Measurements from ENCODE around the gene KLK2. TPM values are rescaled to one million over a fixed set of nuclear protein-coding genes. Genes with fewer than 3 reads are reported as not detected.

Gene KLK2
- not detected for polyA plus RNA-seq (2013)

DNA sequence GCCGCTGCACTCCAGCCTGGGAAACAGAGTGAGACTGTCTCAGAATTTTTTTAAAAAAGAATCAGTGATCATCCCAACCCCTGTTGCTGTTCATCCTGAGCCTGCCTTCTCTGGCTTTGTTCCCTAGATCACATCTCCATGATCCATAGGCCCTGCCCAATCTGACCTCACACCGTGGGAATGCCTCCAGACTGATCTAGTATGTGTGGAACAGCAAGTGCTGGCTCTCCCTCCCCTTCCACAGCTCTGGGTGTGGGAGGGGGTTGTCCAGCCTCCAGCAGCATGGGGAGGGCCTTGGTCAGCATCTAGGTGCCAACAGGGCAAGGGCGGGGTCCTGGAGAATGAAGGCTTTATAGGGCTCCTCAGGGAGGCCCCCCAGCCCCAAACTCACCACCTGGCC lies at the start of gene KLK2:
Gene KLK2 (plus strand): TSS at position 384 of the 400 bp plus-strand sequence. CDS start 35 bp downstream, outside the sequence.
- POLR2A ChIA-PET = no interaction called here
- no peaks in the 10 kb centered on the region for H3K36me3 ChIP-seq (ENCODE audit: control insufficient read depth in 4 of 4, insufficient read depth in 4 of 4, low read length in 3 of 4)
- peaks cover 5 to 89% (median 14%) of the 10 kb centered on the region in 5 experiments for H3K27me3 ChIP-seq (replicated peaks in 2 of 5; ENCODE audit: control insufficient read depth in 4 of 5, insufficient read depth in 5 of 5, low read length in 4 of 5)
- no peak within 1 kb of the TSS for H3K27ac ChIP-seq (ENCODE audit: insufficient read depth in 1 of 2, low read depth in 1 of 2, low read length in 2 of 2, poor library complexity in 1 of 2, severe bottlenecking in 2 of 2)
- CTCF ChIA-PET = no interaction called here
- WGBS (ENCODE audit: insufficient coverage) = 60% methylated on average over 3 of the region's 3 CpGs
- no peaks in the 10 kb centered on the region for H3K4me1 ChIP-seq (ENCODE audit: control extremely low read depth in 1 of 4, control insufficient read depth in 4 of 4, insufficient read depth in 4 of 4, low read length in 3 of 4)
- peaks cover 0 to 2% (median 0%) of the 10 kb centered on the region in 5 experiments for H3K9me3 ChIP-seq (ENCODE audit: control extremely low read depth in 1 of 5, control insufficient read depth in 4 of 5, insufficient read depth in 2 of 5, low read depth in 1 of 5, low read length in 4 of 5)
- no peak for DNase-seq
- H3K4me3 ChIP-seq (ENCODE audit: control insufficient read depth in 1 of 7, extremely low read depth in 1 of 7, insufficient read depth in 4 of 7, low read depth in 2 of 7, low read length in 6 of 7) = no peak within 1 kb of the TSS

DNA sequence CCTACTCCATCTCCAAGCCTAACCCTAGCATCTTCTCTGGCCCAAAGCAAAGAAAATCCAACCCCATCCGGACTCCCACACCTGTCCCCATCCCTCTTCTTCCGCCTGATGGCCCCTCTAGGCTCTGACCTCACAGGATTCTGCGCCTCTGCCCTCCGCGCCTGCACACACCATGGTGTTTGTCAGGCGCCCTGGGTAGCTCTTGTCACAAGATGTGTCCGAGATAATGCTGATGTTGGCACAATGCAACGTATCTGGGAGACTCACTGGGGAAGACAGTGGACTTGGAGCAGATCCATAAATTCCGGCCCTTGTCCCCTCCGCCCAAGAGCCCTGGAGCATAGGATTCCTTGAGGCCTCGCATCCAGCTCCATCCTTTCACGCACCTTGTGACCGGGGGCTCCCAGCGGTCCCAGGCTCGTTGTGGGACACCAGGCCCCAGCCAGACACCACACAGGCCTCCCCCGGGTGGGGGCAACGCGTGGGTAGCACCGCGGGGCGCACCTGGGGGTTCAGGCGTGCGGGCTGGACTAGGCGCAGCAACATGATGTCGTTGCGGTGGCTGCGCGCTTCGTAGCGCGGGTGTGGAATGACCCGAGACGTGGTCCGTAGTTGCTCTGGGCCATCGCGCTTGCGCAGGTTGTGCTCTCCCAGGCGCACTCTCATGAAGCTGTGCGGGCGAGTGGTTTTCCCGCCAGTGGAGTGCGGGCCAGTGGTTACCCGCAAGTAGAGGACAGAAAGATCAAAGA lies 46.6 kb upstream of the KLK2 start:
- Histone ChIP-seq H3K27me3 (replicated peaks in 2 of 5; ENCODE audit: control insufficient read depth in 4 of 5, insufficient read depth in 5 of 5, low read length in 4 of 5) (peaks cover 8 to 64% (median 18%) of the 10 kb centered on the region in 5 experiments), H3K9me3 (ENCODE audit: control extremely low read depth in 1 of 5, control insufficient read depth in 4 of 5, insufficient read depth in 2 of 5, low read depth in 1 of 5, low read length in 4 of 5) (peaks cover 0 to 7% (median 3%) of the 10 kb centered on the region in 5 experiments), H3K4me1 (ENCODE audit: control extremely low read depth in 1 of 4, control insufficient read depth in 4 of 4, insufficient read depth in 4 of 4, low read length in 3 of 4) (no peaks in the 10 kb centered on the region), H3K27ac (ENCODE audit: insufficient read depth in 1 of 2, low read depth in 1 of 2, low read length in 2 of 2, poor library complexity in 1 of 2, severe bottlenecking in 2 of 2) (no peak overlapping the region), H3K4me3 (ENCODE audit: control insufficient read depth in 1 of 7, extremely low read depth in 1 of 7, insufficient read depth in 4 of 7, low read depth in 2 of 7, low read length in 6 of 7) (no peak overlapping the region), H3K36me3 (ENCODE audit: control insufficient read depth in 4 of 4, insufficient read depth in 4 of 4, low read length in 3 of 4) (no peaks in the 10 kb centered on the region)
- no peak for DNase-seq
- ChIA-PET CTCF (no interaction called here), POLR2A (no interaction called here)
- WGBS (ENCODE audit: insufficient coverage) = 82% methylated on average over 40 of the region's 43 CpGs

DNA sequence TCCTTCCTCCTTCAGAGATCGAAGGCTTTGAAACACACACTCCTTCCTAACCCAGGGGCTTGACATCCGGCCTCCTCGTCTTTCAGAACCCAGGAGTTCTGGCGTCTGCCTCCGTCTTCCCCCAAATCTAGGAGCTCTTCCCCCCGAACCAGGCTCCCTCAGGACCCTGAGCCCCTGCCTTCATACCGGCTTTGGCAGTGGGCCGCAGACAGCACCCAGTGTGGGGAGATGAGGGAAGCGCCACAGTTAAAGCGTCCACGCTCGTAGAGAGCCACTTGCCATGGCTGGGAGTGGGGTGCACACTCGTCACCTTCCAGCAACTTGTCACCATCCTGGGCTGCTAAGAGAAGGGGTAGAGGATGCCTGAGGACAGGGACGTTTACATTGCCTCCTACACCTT lies 45.8 kb upstream of the KLK2 start:
- Histone ChIP-seq H3K27ac (ENCODE audit: insufficient read depth in 1 of 2, low read depth in 1 of 2, low read length in 2 of 2, poor library complexity in 1 of 2, severe bottlenecking in 2 of 2) (no peak overlapping the region), H3K4me3 (ENCODE audit: control insufficient read depth in 1 of 7, extremely low read depth in 1 of 7, insufficient read depth in 4 of 7, low read depth in 2 of 7, low read length in 6 of 7) (no peak overlapping the region), H3K4me1 (ENCODE audit: control extremely low read depth in 1 of 4, control insufficient read depth in 4 of 4, insufficient read depth in 4 of 4, low read length in 3 of 4) (no peaks in the 10 kb centered on the region), H3K9me3 (ENCODE audit: control extremely low read depth in 1 of 5, control insufficient read depth in 4 of 5, insufficient read depth in 2 of 5, low read depth in 1 of 5, low read length in 4 of 5) (peaks cover 0 to 7% (median 3%) of the 10 kb centered on the region in 5 experiments), H3K27me3 (replicated peaks in 2 of 5; ENCODE audit: control insufficient read depth in 4 of 5, insufficient read depth in 5 of 5, low read length in 4 of 5) (peaks cover 8 to 57% (median 15%) of the 10 kb centered on the region in 5 experiments), H3K36me3 (ENCODE audit: control insufficient read depth in 4 of 4, insufficient read depth in 4 of 4, low read length in 3 of 4) (no peaks in the 10 kb centered on the region)
- POLR2A ChIA-PET = no interaction called here
- WGBS (ENCODE audit: insufficient coverage) = 86% methylated on average over 12 of the region's 14 CpGs
- DNase-seq = no peak
- CTCF ChIA-PET = no interaction called here

DNA sequence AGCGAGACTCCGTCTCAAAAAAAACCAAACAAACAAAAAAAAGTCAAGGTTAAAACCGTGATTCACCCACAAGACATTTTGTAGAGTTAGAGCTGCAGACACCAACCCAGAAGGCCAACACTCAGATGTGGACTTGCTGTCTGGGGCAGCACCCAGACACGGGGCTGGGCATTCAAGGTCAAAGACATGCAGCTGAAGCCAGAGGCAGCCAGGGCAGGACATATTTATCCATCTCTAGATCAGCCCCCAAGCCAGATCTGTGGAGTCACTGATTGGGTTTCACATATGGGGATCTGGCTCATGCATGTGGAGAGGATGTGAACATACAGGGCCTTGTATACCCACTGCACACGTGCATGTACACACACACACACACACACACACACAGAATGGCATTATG lies 43.4 kb upstream of the KLK2 start:
- WGBS (ENCODE audit: insufficient coverage) = 87% methylated on average over 4 of the region's 5 CpGs
- ChIA-PET POLR2A (no interaction called here), CTCF (no interaction called here)
- H3K9me3 ChIP-seq (ENCODE audit: control extremely low read depth in 1 of 5, control insufficient read depth in 4 of 5, insufficient read depth in 2 of 5, low read depth in 1 of 5, low read length in 4 of 5) = peaks cover 0 to 7% (median 3%) of the 10 kb centered on the region in 5 experiments
- peaks cover 10 to 63% (median 18%) of the 10 kb centered on the region in 5 experiments for H3K27me3 ChIP-seq (replicated peaks in 2 of 5; ENCODE audit: control insufficient read depth in 4 of 5, insufficient read depth in 5 of 5, low read length in 4 of 5)
- no peaks in the 10 kb centered on the region for H3K36me3 ChIP-seq (ENCODE audit: control insufficient read depth in 4 of 4, insufficient read depth in 4 of 4, low read length in 3 of 4)
- H3K4me1 ChIP-seq (ENCODE audit: control extremely low read depth in 1 of 4, control insufficient read depth in 4 of 4, insufficient read depth in 4 of 4, low read length in 3 of 4) = no peaks in the 10 kb centered on the region
- H3K27ac ChIP-seq (ENCODE audit: insufficient read depth in 1 of 2, low read depth in 1 of 2, low read length in 2 of 2, poor library complexity in 1 of 2, severe bottlenecking in 2 of 2) = no peak overlapping the region
- DNase-seq = no peak
- no peak overlapping the region for H3K4me3 ChIP-seq (ENCODE audit: control insufficient read depth in 1 of 7, extremely low read depth in 1 of 7, insufficient read depth in 4 of 7, low read depth in 2 of 7, low read length in 6 of 7)

DNA sequence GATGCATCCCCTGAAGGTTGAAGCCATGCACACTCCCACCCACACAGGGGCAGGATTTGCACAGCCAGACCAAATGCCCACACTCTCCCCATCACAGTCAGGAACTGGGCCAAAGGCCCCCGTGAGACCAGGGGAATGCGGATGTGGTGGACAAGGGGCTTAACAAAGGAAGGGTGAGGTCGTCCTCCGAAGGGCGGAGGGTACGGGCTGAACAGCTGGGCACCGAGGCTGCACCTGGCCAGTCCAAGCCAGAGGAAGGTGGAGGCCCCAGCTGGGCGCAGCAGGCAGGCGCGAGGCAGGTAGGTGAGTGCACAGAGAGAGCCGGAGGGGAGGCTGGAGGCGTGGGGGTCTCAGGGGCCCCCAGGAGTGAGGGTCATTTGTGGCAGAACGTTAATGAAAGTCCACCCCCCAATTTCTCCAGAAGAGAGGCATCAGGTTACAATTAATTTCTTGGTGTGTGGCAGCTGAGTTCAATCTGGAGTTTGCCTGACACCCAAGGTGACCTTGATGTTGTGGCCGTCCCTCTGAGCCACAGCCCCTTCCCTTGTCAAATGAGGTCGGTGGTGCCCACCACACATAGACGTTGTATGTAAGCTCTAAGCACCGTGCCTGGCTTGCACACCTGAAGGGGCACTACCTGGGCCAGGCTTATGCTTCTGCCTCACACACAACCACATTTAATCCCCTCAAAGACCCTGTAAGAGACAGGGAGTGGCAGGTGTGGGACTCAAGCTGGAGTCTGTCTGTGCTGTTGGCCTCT lies 42.8 kb upstream of the KLK2 start:
- Histone ChIP-seq H3K36me3 (ENCODE audit: control insufficient read depth in 4 of 4, insufficient read depth in 4 of 4, low read length in 3 of 4) (no peaks in the 10 kb centered on the region), H3K4me3 (ENCODE audit: control insufficient read depth in 1 of 7, extremely low read depth in 1 of 7, insufficient read depth in 4 of 7, low read depth in 2 of 7, low read length in 6 of 7) (no peak overlapping the region), H3K9me3 (ENCODE audit: control extremely low read depth in 1 of 5, control insufficient read depth in 4 of 5, insufficient read depth in 2 of 5, low read depth in 1 of 5, low read length in 4 of 5) (peaks cover 0 to 7% (median 3%) of the 10 kb centered on the region in 5 experiments), H3K4me1 (ENCODE audit: control extremely low read depth in 1 of 4, control insufficient read depth in 4 of 4, insufficient read depth in 4 of 4, low read length in 3 of 4) (peaks cover 0 to 2% (median 2%) of the 10 kb centered on the region in 4 experiments), H3K27me3 (replicated peaks in 2 of 5; ENCODE audit: control insufficient read depth in 4 of 5, insufficient read depth in 5 of 5, low read length in 4 of 5) (peaks cover 14 to 69% (median 21%) of the 10 kb centered on the region in 5 experiments), H3K27ac (ENCODE audit: insufficient read depth in 1 of 2, low read depth in 1 of 2, low read length in 2 of 2, poor library complexity in 1 of 2, severe bottlenecking in 2 of 2) (no peak overlapping the region)
- POLR2A ChIA-PET = no interaction called here
- WGBS (ENCODE audit: insufficient coverage) = 57% methylated on average over 13 of the region's 17 CpGs
- CTCF ChIA-PET = no interaction called here
- no peak for DNase-seq

DNA sequence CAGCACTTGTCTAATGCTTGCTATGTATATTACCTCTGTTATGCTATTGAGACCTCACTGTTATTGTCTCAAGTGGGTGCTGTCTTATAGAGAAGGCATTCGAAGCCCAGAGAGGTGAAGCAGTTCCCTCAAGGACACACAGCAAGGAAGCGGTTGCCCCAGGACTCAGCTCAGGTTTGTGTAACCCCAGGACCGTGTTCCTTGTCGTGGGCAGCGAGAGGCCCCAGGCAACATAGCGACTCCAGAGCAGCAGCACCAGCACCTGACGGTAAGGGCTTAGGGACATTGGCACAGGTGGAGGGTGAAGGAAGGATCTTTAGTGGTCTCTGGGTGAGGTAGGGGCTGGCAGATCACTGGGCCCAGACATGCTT lies 42.2 kb upstream of the KLK2 start:
- H3K4me1 ChIP-seq (ENCODE audit: control extremely low read depth in 1 of 4, control insufficient read depth in 4 of 4, insufficient read depth in 4 of 4, low read length in 3 of 4) = peaks cover 0 to 8% (median 8%) of the 10 kb centered on the region in 4 experiments
- DNase-seq = no peak
- peaks cover 14 to 69% (median 19%) of the 10 kb centered on the region in 5 experiments for H3K27me3 ChIP-seq (replicated peaks in 2 of 5; ENCODE audit: control insufficient read depth in 4 of 5, insufficient read depth in 5 of 5, low read length in 4 of 5)
- H3K27ac ChIP-seq (ENCODE audit: insufficient read depth in 1 of 2, low read depth in 1 of 2, low read length in 2 of 2, poor library complexity in 1 of 2, severe bottlenecking in 2 of 2) = no peak overlapping the region
- no peak overlapping the region for H3K4me3 ChIP-seq (ENCODE audit: control insufficient read depth in 1 of 7, extremely low read depth in 1 of 7, insufficient read depth in 4 of 7, low read depth in 2 of 7, low read length in 6 of 7)
- POLR2A ChIA-PET = no interaction called here
- H3K36me3 ChIP-seq (ENCODE audit: control insufficient read depth in 4 of 4, insufficient read depth in 4 of 4, low read length in 3 of 4) = no peaks in the 10 kb centered on the region
- peaks cover 0 to 7% (median 3%) of the 10 kb centered on the region in 5 experiments for H3K9me3 ChIP-seq (ENCODE audit: control extremely low read depth in 1 of 5, control insufficient read depth in 4 of 5, insufficient read depth in 2 of 5, low read depth in 1 of 5, low read length in 4 of 5)
- WGBS (ENCODE audit: insufficient coverage) = 81% methylated on average over 7 of the region's 7 CpGs
- CTCF ChIA-PET = no interaction called here

DNA sequence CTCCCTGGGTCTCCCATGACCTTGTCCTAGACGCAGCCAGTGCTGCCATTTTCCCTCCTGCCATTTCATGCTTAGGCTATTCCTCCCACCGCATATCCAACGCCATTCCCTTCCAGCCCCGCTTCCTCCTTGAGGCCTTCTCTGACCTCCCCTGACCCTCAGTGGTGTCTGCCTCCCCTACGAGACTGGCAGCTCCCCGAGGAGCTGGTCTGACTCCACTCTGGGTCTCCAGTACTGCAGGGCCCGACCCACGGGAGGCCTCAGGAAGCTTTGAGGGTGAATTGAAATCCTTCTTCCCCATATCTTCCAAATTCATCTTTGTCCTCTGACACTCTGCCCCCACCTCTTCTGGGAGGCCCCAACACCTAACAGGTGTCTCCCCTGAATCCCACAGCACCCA lies 40.6 kb upstream of the KLK2 start:
- no peak overlapping the region for H3K27ac ChIP-seq (ENCODE audit: insufficient read depth in 1 of 2, low read depth in 1 of 2, low read length in 2 of 2, poor library complexity in 1 of 2, severe bottlenecking in 2 of 2)
- H3K9me3 ChIP-seq (ENCODE audit: control extremely low read depth in 1 of 5, control insufficient read depth in 4 of 5, insufficient read depth in 2 of 5, low read depth in 1 of 5, low read length in 4 of 5) = no peaks in the 10 kb centered on the region
- H3K36me3 ChIP-seq (ENCODE audit: control insufficient read depth in 4 of 4, insufficient read depth in 4 of 4, low read length in 3 of 4) = no peaks in the 10 kb centered on the region
- ChIA-PET CTCF (no interaction called here), POLR2A (no interaction called here)
- peaks cover 0 to 12% (median 10%) of the 10 kb centered on the region in 4 experiments for H3K4me1 ChIP-seq (ENCODE audit: control extremely low read depth in 1 of 4, control insufficient read depth in 4 of 4, insufficient read depth in 4 of 4, low read length in 3 of 4)
- H3K27me3 ChIP-seq (replicated peaks in 2 of 5; ENCODE audit: control insufficient read depth in 4 of 5, insufficient read depth in 5 of 5, low read length in 4 of 5) = peaks cover 12 to 72% (median 23%) of the 10 kb centered on the region in 5 experiments
- H3K4me3 ChIP-seq (ENCODE audit: control insufficient read depth in 1 of 7, extremely low read depth in 1 of 7, insufficient read depth in 4 of 7, low read depth in 2 of 7, low read length in 6 of 7) = no peak overlapping the region
- 95% methylated on average over 7 of the region's 8 CpGs for WGBS (ENCODE audit: insufficient coverage)
- DNase-seq = no peak

Data from common myeloid progenitor, CD34-positive (primary cell).